Suprapubic skin (tissue), 4 donors: ENCODE data around the gene GRID2.

Experiments
- CTCF ChIP-seq, 2 donors: fragments of 200-600 bp in 1 of 2; fragments of 450-650 bp in 1 of 2; sonication (generic) in 1 of 2; IDR thresholded peaks; one replicate each; pipeline ENCODE4 v1.5.1; 2016 to 2019; ENCODE audit warnings: antibody characterized with exemption in 2 of 2, mild to moderate bottlenecking in 1 of 2, moderate library complexity in 1 of 2
- EP300 ChIP-seq: sonication (generic); formaldehyde crosslinking; IDR thresholded peaks from one replicate; pipeline ENCODE4 v1.6.1; 2017; ENCODE audit warnings: antibody characterized with exemption
- POLR2A ChIP-seq, 2 donors: fragments of 450-650 bp; IDR thresholded peaks; one replicate each; pipeline ENCODE4 v1.6.1; 2017; ENCODE audit warnings: antibody characterized with exemption in 2 of 2, mild to moderate bottlenecking in 2 of 2, moderate library complexity in 2 of 2
- POLR2AphosphoS5 ChIP-seq, 3 donors: sonication (generic); formaldehyde crosslinking; IDR thresholded peaks; one replicate each; pipeline ENCODE4 v1.6.1; 2017; ENCODE audit warnings: antibody characterized with exemption in 3 of 3

GRCh38 chr4:93179044-93179443 lies 875.3 kb downstream of the GRID2 start:
- TF ChIP-seq CTCF (IDR thresholded peaks at IDR 0.05) = no peak
- TF ChIP-seq POLR2AphosphoS5 (IDR thresholded peaks at IDR 0.05) = no peak
- TF ChIP-seq EP300 = no peak
- no peak for TF ChIP-seq POLR2A (IDR thresholded peaks at IDR 0.05)
